ENCODE results near the gene EYA2.
A peak's percentile ranks its signal among the peaks of the same experiment; 100 is the strongest.

EYA2 gene

GRCh38 chr20:47032933-47033578 lies 138.4 kb downstream of the EYA2 start:
- DNase-seq (ENCODE audit: low spot score) (no peak), FAIRE-seq (no peak)

DNA sequence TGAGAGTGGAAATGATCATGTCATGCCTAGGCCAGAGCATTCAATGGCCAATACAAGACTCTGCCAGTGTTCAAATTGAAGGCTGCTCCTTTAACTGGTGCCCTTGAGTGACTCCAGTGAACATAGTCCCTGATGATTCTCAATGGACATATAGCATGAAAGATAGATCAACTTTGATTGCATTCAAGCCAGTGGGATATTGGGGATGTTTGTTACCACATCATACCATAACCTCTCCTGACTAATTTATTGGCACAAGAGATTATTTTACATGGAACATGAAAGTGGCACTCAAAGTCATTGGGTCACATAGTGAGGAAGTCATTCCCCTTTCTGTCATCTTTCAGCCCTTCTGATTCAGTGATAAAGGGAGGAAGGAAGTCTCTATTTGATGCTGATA lies 139.0 kb downstream of the EYA2 start:
- FAIRE-seq: no peak

DNA sequence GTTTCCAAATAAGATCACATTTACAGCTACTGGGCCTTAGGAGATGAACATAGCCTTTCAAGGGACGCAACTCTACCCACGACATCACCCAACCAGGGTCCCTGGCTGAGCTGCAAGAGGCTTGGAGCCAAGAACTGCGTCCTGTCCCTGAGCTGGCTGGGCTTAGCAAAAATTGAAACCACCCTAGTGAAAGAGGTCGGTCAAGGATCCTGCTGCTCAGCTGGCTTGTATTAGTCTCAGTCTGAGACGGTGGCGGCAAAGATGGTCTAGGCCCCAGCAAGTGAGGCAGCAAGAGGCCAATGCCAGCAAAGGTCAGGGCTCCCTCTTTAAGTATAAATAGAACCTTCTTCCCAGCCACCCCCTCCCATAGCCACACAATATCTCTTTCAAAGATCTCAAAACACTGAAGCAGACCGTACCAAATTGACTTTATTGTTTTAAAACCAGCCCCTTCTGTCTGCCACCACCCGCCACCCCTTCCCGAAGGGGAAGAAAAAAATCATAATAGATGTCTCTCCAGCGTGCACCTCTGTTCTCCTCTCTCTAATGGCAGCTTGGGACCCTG lies 140.5 kb downstream of the EYA2 start:
- FAIRE-seq (no peak), DNase-seq (ENCODE audit: low spot score) (no peak)

More for the DNA sequence above, 139.0 kb downstream of the EYA2 start:
- DNase-seq (ENCODE audit: low spot score): no peak

- DNase-seq (ENCODE audit: low spot score) (no peak), FAIRE-seq (no peak)
These were observed 141.6 kb downstream of the EYA2 start for GRCh38 chr20:47036091-47036870.

GRCh38 chr20:47038566-47039560 lies 144.2 kb downstream of the EYA2 start:
- no peak for FAIRE-seq

GRCh38 chr20:47040506-47041125 lies 146.0 kb downstream of the EYA2 start:
- DNase-seq (ENCODE audit: low spot score): no peak
- no peak for FAIRE-seq

More at GRCh38 chr20:47038566-47039560, 144.2 kb downstream of the EYA2 start:
- no peak for DNase-seq (ENCODE audit: low spot score)

DNA sequence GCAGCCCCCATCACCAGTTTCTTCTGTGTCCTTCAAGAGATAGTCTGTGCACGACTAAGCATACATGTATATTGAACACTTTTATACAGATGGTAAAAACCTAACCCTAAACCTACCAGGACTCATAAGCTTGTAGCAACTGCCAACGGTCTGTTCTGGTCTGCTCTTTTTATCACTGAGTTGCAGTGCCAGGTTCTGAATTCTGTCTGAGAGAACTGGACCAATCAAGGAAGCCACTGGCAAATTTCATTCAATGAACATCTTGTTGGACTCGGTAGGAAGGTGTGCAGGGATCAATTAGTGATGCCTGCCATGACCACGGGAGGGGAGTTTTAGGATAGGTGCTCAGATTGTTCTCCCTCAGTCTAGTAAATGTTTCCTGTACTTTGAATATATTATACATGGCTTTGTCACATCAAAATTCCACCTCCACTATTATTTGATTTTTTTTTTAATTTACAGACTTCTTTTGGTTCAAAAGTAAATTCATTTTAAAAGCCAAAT lies 146.8 kb downstream of the EYA2 start:
- FAIRE-seq (no peak), DNase-seq (ENCODE audit: low spot score) (no peak)

- FAIRE-seq (no peak), DNase-seq (ENCODE audit: low spot score) (no peak)
These were observed 147.8 kb downstream of the EYA2 start for GRCh38 chr20:47042464-47042863.

DNA sequence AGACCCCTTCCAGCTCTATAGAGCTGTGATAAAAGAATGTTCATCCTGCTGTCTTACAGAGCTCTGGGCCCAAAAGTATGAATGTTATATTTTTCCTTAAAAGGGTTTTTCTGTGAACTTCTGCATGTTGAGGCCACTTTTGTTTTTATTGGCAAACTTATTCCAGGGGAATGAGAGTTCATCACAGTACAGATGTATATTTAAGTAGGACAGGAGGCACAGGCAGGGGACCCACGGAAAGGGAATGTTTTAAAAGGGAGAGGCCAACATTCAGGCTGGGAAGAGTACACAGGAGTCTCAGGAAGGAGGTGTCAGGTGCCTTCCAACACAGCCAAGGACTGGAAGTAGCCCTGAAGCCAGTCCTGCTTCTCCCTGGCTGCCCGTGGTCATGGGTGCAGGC lies 148.4 kb downstream of the EYA2 start:
- no peak for DNase-seq (ENCODE audit: low spot score)
- FAIRE-seq: no peak

- DNase-seq (ENCODE audit: low spot score) (no peak), FAIRE-seq (no peak)
These were observed 150.3 kb downstream of the EYA2 start for GRCh38 chr20:47044938-47045337.

- no peak for DNase-seq (ENCODE audit: low spot score)
- FAIRE-seq: no peak
These were observed 153.4 kb downstream of the EYA2 start for GRCh38 chr20:47048054-47048453.

- DNase-seq (ENCODE audit: low spot score): no peak
- no peak for FAIRE-seq
These were observed 155.1 kb downstream of the EYA2 start for GRCh38 chr20:47049771-47050170.

- FAIRE-seq (no peak), DNase-seq (ENCODE audit: low spot score) (no peak)
These were observed 156.4 kb downstream of the EYA2 start for GRCh38 chr20:47050996-47051395.

DNA sequence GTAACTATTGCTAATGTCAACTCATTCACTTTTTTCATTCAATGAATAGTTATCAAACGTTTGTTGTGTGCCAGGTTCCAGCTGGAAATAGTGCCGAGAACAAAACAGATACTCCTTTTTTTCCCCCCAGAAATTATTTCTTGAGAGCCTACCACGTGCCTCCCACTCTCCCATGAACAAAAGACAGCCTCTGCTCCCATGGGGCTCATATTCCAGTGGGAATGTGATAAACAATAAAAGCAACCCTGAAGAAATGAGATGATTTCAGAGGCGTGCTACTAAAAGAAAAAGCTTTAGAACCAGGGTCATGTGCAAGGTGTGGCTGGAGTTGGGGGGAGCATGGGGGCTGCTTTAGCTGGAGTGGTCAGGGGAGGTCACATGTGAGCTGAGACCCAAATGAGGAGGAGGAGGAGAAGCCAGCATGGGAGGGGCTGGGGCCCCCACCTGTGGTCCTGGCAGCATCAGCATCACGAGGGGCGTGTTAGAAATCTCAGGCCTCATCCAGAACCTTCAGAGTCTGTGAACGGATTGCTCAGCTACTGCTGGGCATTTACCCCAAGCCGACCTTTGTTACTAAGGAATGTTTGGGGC lies 157.4 kb downstream of the EYA2 start:
- DNase-seq (ENCODE audit: low spot score): no peak
- FAIRE-seq: no peak

DNA sequence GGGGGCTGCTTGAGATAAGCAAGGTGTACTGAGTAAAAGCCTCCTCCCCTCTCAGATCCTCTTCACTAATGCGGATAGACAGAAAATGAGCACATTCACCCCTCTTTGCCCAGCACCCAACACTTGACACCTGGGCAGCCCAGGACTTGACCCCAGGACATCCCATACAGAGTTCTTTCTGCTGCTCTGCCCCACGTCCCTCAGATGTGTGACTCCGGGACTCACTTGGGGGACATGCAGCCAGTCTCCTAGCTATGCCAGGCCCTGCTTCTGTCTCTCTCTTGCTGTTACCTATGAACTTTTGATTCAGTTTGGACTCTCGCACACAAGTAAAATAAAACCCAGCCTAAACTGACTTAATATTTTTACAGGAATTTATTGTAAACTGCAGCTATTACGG lies 159.9 kb downstream of the EYA2 start:
- DNase-seq (ENCODE audit: low spot score) (no peak), FAIRE-seq (no peak)

DNA sequence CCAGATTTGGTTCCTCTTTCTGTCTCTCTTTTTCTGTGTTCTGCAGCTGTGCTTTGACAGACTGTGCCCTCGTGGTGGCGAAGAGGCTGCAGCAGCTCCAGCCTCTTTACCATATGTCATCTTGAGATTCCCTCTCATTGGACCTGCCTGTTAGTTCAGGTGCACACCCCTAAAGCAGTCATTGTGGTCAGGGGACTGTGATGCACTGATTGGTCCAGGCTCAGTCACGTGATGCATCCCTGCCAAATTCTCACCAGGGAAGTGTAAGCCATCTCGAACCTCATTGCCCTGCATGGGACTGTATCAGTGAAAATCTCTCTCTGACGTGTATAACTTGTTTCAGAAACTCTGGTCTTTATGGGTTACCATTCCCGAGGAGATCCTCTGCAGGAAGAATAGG lies 160.3 kb downstream of the EYA2 start:
- FAIRE-seq: no peak
- DNase-seq (ENCODE audit: low spot score): no peak

DNA sequence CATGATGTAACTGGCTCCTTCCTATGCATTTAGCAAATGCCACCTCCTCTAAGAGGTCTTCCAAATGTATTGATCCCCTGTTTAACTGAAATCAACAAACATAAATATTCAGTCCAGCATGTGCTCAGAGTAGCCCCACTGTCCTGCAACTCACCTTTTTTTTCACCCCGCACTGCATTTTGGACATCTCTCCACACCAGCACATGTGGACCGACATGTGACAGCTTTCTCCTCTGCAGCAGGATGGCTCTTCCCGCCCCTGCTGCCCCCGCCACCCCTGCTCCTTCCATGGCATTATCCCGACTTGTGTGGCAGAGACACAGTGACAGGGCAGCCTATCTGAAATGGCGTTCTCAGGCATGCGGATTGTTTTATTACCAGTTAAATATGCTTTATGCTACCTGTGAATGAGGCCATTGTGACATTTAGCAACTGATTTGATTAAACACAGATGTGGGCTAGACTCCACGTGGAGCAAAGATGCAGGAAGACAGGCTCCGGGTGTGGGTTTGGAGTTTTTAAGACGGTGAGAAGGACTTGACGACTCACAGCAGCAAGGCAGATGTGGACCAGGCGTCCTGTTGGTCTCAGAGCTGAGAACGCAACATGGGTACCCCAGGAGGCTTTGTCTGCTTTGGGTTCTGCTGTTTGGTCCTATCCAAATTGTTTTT lies 161.2 kb downstream of the EYA2 start:
- DNase-seq (ENCODE audit: low spot score) (no peak), FAIRE-seq (peak; percentile 20)

DNA sequence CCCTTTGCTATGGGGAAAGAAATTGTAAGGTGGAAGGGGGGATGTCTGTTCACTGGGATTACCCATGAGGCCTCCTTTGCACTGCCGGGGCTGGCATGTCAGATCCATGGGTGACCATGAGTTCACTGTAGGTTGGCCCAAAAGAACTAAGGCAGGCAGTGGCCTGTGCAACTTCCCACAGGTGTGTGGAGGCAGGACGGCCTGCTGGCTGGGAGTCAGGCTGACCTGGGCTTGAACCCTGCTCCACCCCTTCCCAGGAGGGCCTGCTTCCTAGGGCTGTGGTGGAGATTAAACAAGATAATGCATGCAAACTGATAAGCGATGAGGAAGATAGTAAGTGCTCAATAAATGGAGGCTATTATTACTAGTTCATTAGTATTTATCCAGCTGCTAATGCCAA lies 163.0 kb downstream of the EYA2 start:
- FAIRE-seq: no peak
- no peak for DNase-seq (ENCODE audit: low spot score)

DNA sequence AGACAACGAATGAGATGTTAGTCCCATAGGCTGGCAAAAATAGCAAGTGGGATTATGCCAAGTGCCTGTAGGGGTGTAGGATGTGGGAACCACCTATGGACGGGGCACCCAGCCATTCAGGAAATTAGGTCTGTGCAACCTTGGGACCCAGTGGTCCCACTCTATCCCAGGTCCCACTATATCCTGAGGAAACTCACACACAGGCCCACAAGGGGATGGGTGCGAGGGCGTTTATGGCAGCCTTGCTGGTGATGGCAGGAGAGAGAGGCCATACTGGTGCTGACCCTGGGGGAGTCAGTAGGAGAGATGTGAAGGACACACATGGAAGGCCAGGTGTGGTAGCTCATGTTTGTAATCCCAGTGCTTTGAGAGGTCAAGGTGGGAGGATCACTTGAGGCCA lies 163.6 kb downstream of the EYA2 start:
- FAIRE-seq: no peak
- no peak for DNase-seq (ENCODE audit: low spot score)

- FAIRE-seq (no peak), DNase-seq (ENCODE audit: low spot score) (no peak)
These were observed 164.9 kb downstream of the EYA2 start for GRCh38 chr20:47059536-47059935.

Measured in urothelium cell line (cell line).